Fibroblast of lung (primary cell): Measurements from ENCODE around the gene BARX2.

Experiments used
- EZH2 ChIP-seq: IDR thresholded peaks from 2 replicates; pipeline ENCODE4 v1.5.1; 2012; ENCODE audit warnings: low read length, control low read depth, mild to moderate bottlenecking; ENCODE audit errors: missing control alignments
- TF ChIP-seq, protein P1 (sequence below), 2 donors: IDR thresholded peaks in 1 of 2; conservative IDR thresholded peaks in 1 of 2; 1 replicate in 1 of 2; 2 replicates in 1 of 2; pipeline ENCODE4 v1.5.1; 2011 to 2012; ENCODE audit warnings: low read length in 2 of 2, control low read depth in 1 of 2, inconsistent platforms in 1 of 2, low read depth in 1 of 2, mild to moderate bottlenecking in 1 of 2

DNA sequence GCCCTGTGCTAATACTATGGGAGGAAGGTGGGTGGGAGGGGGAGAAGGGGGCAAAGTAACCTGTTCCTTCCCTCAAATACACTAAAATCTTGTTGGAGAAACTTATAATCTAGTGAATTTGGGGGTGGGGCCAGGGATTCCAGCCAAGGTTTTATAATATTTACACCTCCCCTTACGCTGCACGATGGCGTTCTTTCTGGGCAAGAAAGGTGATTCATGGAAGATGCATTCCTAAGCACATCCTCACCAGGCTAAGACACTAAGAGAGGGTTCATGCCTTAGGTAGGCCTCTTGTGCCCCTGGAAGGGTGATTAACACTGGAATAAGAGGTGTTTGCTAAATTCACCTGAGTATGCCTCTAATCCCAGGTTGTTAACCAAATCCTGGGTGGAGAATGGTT lies 82.6 kb downstream of the BARX2 start:
- TF ChIP-seq, protein P1, sequence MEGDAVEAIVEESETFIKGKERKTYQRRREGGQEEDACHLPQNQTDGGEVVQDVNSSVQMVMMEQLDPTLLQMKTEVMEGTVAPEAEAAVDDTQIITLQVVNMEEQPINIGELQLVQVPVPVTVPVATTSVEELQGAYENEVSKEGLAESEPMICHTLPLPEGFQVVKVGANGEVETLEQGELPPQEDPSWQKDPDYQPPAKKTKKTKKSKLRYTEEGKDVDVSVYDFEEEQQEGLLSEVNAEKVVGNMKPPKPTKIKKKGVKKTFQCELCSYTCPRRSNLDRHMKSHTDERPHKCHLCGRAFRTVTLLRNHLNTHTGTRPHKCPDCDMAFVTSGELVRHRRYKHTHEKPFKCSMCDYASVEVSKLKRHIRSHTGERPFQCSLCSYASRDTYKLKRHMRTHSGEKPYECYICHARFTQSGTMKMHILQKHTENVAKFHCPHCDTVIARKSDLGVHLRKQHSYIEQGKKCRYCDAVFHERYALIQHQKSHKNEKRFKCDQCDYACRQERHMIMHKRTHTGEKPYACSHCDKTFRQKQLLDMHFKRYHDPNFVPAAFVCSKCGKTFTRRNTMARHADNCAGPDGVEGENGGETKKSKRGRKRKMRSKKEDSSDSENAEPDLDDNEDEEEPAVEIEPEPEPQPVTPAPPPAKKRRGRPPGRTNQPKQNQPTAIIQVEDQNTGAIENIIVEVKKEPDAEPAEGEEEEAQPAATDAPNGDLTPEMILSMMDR (conservative IDR thresholded peaks at IDR 0.05 in 1 of 2, IDR thresholded peaks at IDR 0.05 in 1 of 2; ENCODE audit: low read depth in 1 of 2, low read length in 2 of 2), result no peak
- no peak for TF ChIP-seq EZH2
